IgD-negative memory B cell (primary cell): Measurements from ENCODE around the gene DDT. TPM values are rescaled to one million over a fixed set of nuclear protein-coding genes. Genes with fewer than 3 reads are reported as not detected.
"Not testable (repeated sequence)": the region's sequence is repeated elsewhere in the genome, so short reads cannot be mapped to it uniquely, and the experiment has no call there.

Experiments used
- H3K27ac Mint-ChIP-seq, 3 donors: one replicate each; pipeline ENCODE4 v1.8.0; 2020 to 2022; ENCODE audit warnings: mild to moderate bottlenecking in 3 of 3, mixed read lengths in 3 of 3, moderate library complexity in 1 of 3
- H3K27me3 Mint-ChIP-seq: one replicate; pipeline ENCODE4 v1.8.0; 2021; ENCODE audit warnings: mixed read lengths
- H3K36me3 Mint-ChIP-seq: one replicate; pipeline ENCODE4 v1.8.0; 2020; ENCODE audit warnings: mild to moderate bottlenecking, mixed read lengths
- H3K4me1 Mint-ChIP-seq, 3 donors: one replicate each; pipeline ENCODE4 v1.8.0; 2020 to 2022; ENCODE audit warnings: mixed read lengths in 3 of 3, mild to moderate bottlenecking in 1 of 3
- H3K4me3 Mint-ChIP-seq, 4 donors: one replicate each; pipeline ENCODE4 v1.8.0; 2020 to 2022; ENCODE audit warnings: mild to moderate bottlenecking in 4 of 4, mixed read lengths in 4 of 4, moderate library complexity in 3 of 4
- H3K9me3 Mint-ChIP-seq, 3 donors: one replicate each; pipeline ENCODE4 v1.8.0; 2020 to 2021; ENCODE audit warnings: mixed read lengths in 3 of 3, mild to moderate bottlenecking in 1 of 3
- polyA plus RNA-seq: library from polyadenylated mRNA; unstranded; fragments of 300-500 nt; fragmentation: Illumina TruSeq; gene quantifications from one replicate; pipeline ENCODE4 v1.2.3, GENCODE V29; 2021

DDT gene
- polyA plus RNA-seq, 1 donor from 2014 or later: 158 TPM

DNA sequence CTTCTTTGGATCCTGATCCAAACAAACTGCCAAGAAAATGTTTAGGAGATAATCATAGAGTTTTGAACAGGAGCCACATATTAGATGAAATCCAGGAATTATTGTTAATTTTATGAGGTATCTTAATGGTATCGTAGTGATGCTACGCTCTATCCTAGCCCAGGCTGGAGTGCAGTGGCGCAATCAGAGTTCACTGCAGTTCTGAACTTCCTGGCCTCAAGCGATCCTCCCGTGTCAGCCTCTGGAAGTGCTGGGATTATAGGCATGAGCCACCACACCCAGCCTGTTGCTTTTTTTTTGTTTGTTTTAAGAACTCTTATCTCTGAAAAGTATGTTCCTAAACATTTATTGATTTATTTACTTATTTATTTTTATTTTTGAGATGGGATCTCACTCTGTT lies 28.6 kb upstream of the DDT start:
- Mint-ChIP-seq H3K4me1 (no peaks in the 10 kb centered on the region), H3K9me3 (no peaks in the 10 kb centered on the region), H3K4me3 (no peak overlapping the region), H3K36me3 (peaks cover 3% of the 10 kb centered on the region), H3K27me3 (no peaks in the 10 kb centered on the region), H3K27ac (no peak overlapping the region)

- Mint-ChIP-seq H3K27me3 (no peaks in the 10 kb centered on the region), H3K9me3 (no peaks in the 10 kb centered on the region), H3K4me1 (no peaks in the 10 kb centered on the region), H3K27ac (no peak overlapping the region), H3K4me3 (no peak overlapping the region), H3K36me3 (peaks cover 3% of the 10 kb centered on the region)
Observed at GRCh38 chr22:24002272-24002671, 28.0 kb upstream of the DDT start.

GRCh38 chr22:24001314-24001713 lies 27.1 kb upstream of the DDT start:
- no peak overlapping the region for H3K4me3 Mint-ChIP-seq
- no peaks in the 10 kb centered on the region for H3K9me3 Mint-ChIP-seq
- no peak overlapping the region for H3K27ac Mint-ChIP-seq
- H3K36me3 Mint-ChIP-seq: peaks cover 3% of the 10 kb centered on the region
- no peaks in the 10 kb centered on the region for H3K27me3 Mint-ChIP-seq
- H3K4me1 Mint-ChIP-seq: no peaks in the 10 kb centered on the region

GRCh38 chr22:23999779-24000178 lies 25.5 kb upstream of the DDT start:
- not testable (repeated sequence) for H3K27ac Mint-ChIP-seq, H3K4me1 Mint-ChIP-seq, H3K9me3 Mint-ChIP-seq

DNA sequence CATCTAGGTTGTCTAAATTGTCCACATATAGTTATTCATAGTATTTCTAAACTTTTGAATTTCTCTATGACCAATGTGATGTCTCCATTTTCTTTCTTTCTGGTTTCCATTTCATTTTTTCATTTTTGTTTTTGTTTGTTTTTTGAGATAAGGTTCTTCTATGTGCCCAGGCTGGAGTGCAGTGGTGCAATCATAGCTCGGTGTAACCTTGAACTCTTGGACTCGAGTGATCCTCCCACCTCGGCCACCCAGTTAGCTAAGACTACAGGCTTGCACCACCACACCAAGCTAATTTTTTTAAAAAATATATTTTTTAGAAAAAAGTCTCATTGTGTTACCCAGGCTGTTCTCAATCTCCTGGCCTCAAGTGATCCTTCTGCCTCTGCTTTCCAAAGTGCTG lies 22.9 kb upstream of the DDT start:
- Mint-ChIP-seq H3K36me3 (peaks cover 3% of the 10 kb centered on the region), H3K4me3 (no peak overlapping the region), H3K4me1 (no peaks in the 10 kb centered on the region), H3K27me3 (no peaks in the 10 kb centered on the region), H3K27ac (no peak overlapping the region), H3K9me3 (no peaks in the 10 kb centered on the region)

More at GRCh38 chr22:23999779-24000178, 25.5 kb upstream of the DDT start:
- not testable (repeated sequence) for H3K27me3 Mint-ChIP-seq, H3K4me3 Mint-ChIP-seq, H3K36me3 Mint-ChIP-seq

DNA sequence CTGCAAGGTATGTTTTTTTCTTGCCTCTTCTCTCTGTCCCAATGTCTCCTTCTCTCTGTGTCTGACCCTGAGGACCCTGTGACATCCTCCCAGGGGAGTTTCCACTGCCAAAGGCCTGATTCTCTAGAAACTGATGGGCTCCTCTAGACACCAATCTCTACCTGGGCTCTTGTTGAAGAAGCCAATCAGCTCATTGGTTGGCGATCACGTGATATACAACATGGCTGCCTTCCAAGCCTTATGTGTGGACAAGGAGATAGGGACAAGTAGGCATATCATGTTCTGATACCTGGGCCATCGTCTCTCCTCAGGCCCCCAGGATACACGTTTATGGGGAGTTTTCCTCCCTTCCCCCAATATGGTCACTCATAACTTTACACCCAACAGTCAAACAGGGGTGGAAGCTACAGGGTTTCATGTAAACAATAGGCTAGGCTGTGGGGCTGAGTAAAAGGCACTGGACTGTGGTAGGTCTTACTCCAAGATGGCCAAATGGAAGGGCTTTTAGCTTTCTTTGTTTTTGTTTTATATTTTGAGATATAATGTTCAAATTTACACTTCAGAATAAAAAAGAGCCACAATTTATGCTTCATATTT lies 19.4 kb upstream of the DDT start:
- not testable (repeated sequence) for H3K27ac Mint-ChIP-seq, H3K4me1 Mint-ChIP-seq, H3K27me3 Mint-ChIP-seq

GRCh38 chr22:23993080-23993479 lies 18.8 kb upstream of the DDT start:
- H3K27ac Mint-ChIP-seq, H3K27me3 Mint-ChIP-seq, H3K9me3 Mint-ChIP-seq, H3K4me1 Mint-ChIP-seq, H3K36me3 Mint-ChIP-seq, H3K4me3 Mint-ChIP-seq: not testable (repeated sequence)

More for the DNA sequence above, 19.4 kb upstream of the DDT start:
- not testable (repeated sequence) for H3K36me3 Mint-ChIP-seq, H3K9me3 Mint-ChIP-seq, H3K4me3 Mint-ChIP-seq

DNA sequence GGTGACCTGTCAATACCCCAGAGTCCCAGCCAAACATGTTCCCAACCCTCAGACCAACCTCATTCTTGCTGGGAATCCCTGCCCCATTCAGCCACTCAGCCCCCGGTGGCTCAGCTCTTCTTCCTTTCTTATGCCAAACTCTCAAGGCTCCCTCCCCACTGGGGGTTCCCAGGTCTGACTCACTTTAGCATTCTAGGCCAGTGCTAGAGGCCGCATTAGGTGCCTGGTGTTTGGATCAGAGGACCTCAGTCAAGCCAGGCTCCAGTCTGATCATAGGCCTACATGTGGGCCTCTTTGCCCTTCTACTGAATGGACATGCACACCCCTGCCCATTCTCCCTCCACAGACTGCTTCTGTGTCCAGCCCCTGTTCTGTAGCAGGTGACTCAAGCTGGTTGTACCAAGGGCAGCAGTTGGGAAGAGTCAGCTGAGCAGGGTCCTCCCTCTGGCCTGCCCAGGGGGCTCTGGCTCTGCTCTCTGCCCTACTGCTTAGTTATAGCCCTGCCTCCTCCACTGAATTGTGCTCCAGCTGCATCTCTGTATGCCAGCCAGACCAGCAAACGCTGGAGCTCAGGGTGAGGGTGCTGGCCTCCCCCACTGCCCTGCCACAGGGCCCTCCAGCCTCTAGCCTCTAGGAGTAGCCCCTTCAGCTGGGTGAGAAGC lies 15.5 kb upstream of the DDT start:
- not testable (repeated sequence) for H3K27me3 Mint-ChIP-seq, H3K9me3 Mint-ChIP-seq, H3K4me1 Mint-ChIP-seq, H3K4me3 Mint-ChIP-seq, H3K27ac Mint-ChIP-seq, H3K36me3 Mint-ChIP-seq

DNA sequence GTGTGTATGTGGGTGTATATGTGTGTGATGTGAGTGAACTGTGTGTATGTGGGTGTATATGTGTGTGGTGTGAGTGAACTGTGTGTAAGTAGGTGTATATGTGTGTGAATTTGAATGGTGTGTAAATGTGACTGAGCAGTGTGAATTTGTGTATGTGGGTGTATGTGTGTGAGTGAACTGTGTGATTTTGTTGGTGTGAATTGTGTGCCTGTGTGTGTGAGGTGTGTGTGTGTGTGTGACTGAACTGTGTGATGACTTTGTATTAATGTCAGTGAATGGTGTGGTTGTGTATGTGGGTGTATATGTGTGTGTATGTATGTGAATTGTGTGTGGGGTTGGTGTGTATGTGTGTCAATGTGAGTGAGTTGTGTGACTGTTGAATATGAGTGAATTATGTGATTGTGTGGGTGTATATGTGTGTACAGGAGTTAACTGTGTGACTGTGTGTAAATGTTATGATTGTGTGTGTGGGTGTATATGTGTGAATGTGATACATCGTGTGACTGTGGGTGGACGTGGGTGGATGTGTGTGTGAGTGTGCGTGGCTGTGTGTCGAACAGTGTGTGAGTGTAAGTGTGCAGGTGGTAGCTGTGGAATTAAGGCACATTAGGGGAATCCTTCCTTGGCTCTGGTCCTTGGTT lies 12.4 kb upstream of the DDT start:
- H3K27ac Mint-ChIP-seq, H3K4me1 Mint-ChIP-seq: not testable (repeated sequence)

DNA sequence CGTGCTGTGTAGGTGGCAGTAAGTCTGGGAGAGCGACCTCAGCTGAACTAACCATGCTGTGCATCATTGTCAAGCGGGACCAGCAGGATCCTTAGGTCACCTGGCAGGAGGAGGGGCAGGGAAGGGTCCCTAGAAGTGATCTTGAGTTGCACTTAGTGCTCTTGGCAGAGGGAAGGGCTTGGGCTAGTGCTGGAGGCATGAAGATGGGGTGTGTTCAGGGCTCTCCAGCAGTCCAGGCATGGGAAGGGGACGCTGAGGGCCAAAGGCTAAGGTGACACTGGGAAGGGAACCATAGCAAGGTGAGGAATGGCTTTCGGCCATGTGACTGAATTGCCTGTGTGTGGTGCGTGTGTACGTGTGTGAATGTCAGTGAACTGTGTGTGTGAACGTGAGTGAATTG lies 11.8 kb upstream of the DDT start:
- H3K27me3 Mint-ChIP-seq, H3K4me3 Mint-ChIP-seq, H3K27ac Mint-ChIP-seq, H3K36me3 Mint-ChIP-seq, H3K4me1 Mint-ChIP-seq, H3K9me3 Mint-ChIP-seq: not testable (repeated sequence)

More for the DNA sequence above, 12.4 kb upstream of the DDT start:
- H3K9me3 Mint-ChIP-seq, H3K4me3 Mint-ChIP-seq, H3K27me3 Mint-ChIP-seq, H3K36me3 Mint-ChIP-seq: not testable (repeated sequence)

GRCh38 chr22:23984430-23984829 lies 10.2 kb upstream of the DDT start:
- no peaks in the 10 kb centered on the region for H3K9me3 Mint-ChIP-seq

GRCh38 chr22:23980567-23980966 lies 6.3 kb upstream of the DDT start:
- H3K36me3 Mint-ChIP-seq, H3K27ac Mint-ChIP-seq, H3K9me3 Mint-ChIP-seq, H3K4me3 Mint-ChIP-seq, H3K27me3 Mint-ChIP-seq, H3K4me1 Mint-ChIP-seq: not testable (repeated sequence)

More at GRCh38 chr22:23984430-23984829, 10.2 kb upstream of the DDT start:
- H3K4me1 Mint-ChIP-seq: peaks cover 0 to 2% (median 0%) of the 10 kb centered on the region in 3 donors
- H3K27me3 Mint-ChIP-seq: no peaks in the 10 kb centered on the region
- peak overlapping the region in 1 of 3 donors; percentile 85 for H3K27ac Mint-ChIP-seq
- peak overlapping the region in 1 of 4 donors; percentile 1 for H3K4me3 Mint-ChIP-seq
- H3K36me3 Mint-ChIP-seq: no peaks in the 10 kb centered on the region

DNA sequence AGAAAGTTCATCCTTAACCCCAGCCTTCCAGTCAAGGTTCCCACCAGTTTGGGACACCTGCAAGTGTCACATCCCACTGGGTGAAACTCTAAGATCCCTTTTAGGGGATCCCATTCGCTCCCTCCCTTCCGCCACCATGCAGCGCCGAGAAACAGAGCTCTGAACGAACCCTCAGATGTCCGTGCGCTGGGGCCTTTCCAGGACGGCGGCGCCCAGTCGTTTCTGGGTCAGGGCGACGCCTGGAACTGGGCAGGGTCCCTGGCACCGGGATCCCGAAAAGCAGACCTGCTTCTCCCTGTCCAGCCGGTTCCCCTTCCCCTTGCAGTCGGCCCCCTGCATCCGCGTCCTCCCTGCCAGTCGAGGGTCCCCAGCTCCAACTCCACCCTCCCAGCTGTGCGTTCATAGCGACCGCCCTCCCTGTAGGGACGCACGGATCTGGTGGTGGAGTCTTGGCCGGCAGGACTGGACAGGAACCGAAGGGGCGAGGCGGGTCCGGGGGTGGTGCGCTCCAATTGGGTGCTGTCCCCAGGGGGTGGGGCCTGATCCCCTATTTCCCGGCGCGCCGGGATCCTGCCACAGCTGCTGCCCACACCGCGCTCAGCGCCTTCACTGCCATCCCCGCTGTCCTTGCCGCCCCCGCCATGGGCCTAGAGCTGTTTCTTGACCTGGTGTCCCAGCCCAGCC lies 5.5 kb upstream of the DDT start, which contains the start of gene GSTT2:
Gene GSTT2 (plus strand): TSS at position 578 of the 684 bp plus-strand sequence.
- H3K36me3 Mint-ChIP-seq, H3K9me3 Mint-ChIP-seq, H3K27me3 Mint-ChIP-seq, H3K27ac Mint-ChIP-seq, H3K4me3 Mint-ChIP-seq, H3K4me1 Mint-ChIP-seq: not testable (repeated sequence)

- H3K27ac Mint-ChIP-seq, H3K4me1 Mint-ChIP-seq, H3K36me3 Mint-ChIP-seq, H3K27me3 Mint-ChIP-seq, H3K4me3 Mint-ChIP-seq, H3K9me3 Mint-ChIP-seq: not testable (repeated sequence)
Observed at GRCh38 chr22:23977304-23977703, 3.1 kb upstream of the DDT start.

GRCh38 chr22:23974836-23975352 lies 653 bp upstream of the DDT start:
- H3K27me3 Mint-ChIP-seq, H3K36me3 Mint-ChIP-seq, H3K4me3 Mint-ChIP-seq, H3K9me3 Mint-ChIP-seq, H3K27ac Mint-ChIP-seq: not testable (repeated sequence)
- peaks cover 0 to 11% (median 7%) of the 10 kb centered on the region in 3 donors for H3K4me1 Mint-ChIP-seq
